ENCODE results near the gene IGFBP3. TPM values are rescaled to one million over a fixed set of nuclear protein-coding genes. Genes with fewer than 3 reads are reported as not detected.

The IGFBP3 gene, protein sequence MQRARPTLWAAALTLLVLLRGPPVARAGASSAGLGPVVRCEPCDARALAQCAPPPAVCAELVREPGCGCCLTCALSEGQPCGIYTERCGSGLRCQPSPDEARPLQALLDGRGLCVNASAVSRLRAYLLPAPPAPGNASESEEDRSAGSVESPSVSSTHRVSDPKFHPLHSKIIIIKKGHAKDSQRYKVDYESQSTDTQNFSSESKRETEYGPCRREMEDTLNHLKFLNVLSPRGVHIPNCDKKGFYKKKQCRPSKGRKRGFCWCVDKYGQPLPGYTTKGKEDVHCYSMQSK
- 5.6 TPM for total RNA-seq

GRCh38 chr7:45920502-45921380 is at the start of gene IGFBP3:
Gene IGFBP3 (minus strand): TSS chr7:45921272. CDS start chr7:45921140, 132 bp downstream.

DNA sequence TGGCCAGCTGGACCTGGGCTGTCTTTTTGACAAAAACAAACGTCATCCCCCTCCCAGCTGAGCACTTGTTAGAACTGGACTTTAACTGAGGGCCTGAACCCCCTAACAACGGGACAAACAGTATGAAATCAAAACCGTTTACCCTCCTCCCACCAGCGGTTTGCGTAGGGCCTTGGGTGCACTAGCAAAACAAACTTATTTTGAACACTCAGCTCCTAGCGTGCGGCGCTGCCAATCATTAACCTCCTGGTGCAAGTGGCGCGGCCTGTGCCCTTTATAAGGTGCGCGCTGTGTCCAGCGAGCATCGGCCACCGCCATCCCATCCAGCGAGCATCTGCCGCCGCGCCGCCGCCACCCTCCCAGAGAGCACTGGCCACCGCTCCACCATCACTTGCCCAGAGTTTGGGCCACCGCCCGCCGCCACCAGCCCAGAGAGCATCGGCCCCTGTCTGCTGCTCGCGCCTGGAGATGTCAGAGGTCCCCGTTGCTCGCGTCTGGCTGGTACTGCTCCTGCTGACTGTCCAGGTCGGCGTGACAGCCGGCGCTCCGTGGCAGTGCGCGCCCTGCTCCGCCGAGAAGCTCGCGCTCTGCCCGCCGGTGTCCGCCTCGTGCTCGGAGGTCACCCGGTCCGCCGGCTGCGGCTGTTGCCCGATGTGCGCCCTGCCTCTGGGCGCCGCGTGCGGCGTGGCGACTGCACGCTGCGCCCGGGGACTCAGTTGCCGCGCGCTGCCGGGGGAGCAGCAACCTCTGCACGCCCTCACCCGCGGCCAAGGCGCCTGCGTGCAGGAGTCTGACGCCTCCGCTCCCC is 32.7 kb downstream of the IGFBP3 start, which contains the start of gene IGFBP1:
Gene IGFBP1 (plus strand): TSS at position 304 of the 808 bp plus-strand sequence. CDS start 165 bp downstream, at position 469.

DNA sequence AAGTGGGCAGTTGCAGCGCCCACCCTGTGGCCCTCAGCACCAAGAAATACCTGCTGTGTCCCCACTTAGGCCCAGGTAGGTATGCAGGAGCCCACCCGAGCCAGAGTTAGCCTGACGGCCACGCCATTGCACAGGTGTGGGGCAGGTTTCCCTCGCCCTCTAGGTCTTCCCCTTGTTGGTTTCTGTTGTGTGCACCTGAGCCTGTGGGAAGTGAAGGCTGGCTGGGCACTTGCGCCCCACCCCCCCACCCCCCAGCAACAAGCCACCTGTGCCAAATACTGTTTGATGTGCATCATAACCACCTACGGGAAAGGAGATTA is 48.1 kb downstream of the IGFBP3 start, which contains the start of gene CCDC201:
Gene CCDC201 (minus strand): TSS at position 48 of the 320 bp plus-strand sequence. CDS start 75 bp downstream, outside the sequence.

Other genes with a start within 250 kb of the IGFBP3 start
- gene CCDC201, start 48.2 kb downstream of the IGFBP3 start, total RNA-seq = not detected
- not detected for gene IGFBP1, start 32.8 kb downstream of the IGFBP3 start, total RNA-seq

Measured in parietal lobe (tissue), 1 donor.